Cerebellar cortex (tissue), 1 donor: Measurements from ENCODE around the gene ZNF200.
"Not testable (repeated sequence)": the region's sequence is repeated elsewhere in the genome, so short reads cannot be mapped to it uniquely, and the experiment has no call there.

Experiments used
- DNase-seq: peaks from one replicate; pipeline ENCODE4 v3.0.0-alpha.2; 2015; ENCODE audit warnings: low spot score

The ZNF200 gene

DNA sequence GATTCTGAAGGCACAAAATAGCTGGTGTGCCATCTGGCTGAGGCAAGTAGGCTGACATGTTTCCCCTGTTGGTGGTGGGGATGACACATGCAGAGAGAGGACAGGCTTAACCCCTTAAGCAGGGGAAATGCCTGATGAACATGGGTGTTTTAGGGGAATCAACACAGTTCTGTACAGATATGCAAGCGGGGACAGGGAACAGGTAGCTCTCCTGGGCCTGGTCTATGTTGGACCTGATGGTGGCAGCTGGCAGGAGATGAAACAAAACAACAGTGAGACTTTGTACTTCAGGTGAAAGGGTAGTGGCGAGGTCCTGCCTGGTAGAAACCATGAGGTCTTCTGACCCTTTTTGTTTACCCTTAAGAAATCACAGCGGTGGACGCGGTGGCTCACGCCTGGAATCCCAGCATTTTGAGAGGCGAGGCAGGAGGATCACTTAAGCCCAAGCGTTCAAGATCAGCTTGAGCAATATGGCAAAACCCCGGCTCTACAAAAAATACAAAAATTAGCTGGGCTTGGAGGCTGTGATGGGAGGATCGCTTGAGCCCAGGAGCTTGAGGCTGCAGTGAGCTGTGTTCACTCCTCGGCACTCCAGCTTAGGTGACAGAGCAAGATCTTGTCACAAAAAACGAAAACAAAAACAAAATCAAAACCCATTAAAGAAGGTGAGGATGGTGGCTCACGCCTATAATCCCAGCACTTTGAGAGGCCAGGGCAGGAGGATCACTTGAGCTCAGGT is 36.5 kb downstream of the ZNF200 start:
- no peak for DNase-seq

DNA sequence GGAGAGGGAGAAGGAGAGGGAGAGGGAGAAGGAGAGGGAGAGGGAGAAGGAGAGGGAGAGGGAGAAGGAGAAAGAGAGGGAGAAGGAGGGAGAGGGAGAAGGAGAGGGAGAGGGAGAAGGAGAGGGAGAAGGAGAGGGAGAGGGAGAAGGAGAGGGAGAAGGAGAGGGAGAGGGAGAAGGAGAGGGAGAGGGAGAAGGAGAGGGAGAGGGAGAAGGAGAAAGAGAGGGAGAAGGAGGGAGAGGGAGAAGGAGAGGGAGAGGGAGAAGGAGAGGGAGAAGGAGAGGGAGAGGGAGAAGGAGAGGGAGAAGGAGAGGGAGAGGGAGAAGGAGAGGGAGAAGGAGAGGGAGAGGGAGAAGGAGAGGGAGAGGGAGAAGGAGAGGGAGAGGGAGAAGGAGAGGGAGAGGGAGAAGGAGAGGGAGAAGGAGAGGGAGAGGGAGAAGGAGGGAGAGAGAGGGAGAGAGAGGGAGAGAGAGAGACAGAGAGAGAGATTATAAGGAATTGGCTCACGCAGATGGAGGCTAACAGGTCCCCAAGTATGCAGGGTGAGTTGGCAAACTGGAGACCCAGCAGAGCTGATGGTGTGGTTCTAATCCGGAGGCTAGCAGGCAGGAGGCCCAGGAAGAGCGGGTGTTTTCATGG is 37.1 kb downstream of the ZNF200 start:
- not testable (repeated sequence) for DNase-seq

DNA sequence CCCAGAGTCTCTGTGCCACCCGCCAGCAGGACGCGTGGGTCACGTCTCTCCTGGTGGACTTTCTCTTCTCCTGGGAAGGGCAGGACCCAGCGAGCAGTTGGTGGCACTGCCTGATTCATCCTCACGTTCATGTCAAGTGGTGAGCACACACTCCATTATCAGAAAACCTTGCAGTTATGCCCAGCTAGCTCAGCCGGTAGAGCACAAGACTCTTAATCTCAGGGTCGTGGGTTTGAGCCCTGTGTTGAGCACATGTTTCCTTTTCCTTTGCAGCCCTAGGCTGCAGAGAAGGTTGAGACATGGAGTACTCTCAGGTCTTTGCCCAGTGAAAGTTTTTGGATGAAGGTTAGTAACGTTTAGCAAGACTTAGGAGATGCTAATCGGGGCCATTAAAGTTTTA is 39.0 kb downstream of the ZNF200 start:
- no peak for DNase-seq

DNA sequence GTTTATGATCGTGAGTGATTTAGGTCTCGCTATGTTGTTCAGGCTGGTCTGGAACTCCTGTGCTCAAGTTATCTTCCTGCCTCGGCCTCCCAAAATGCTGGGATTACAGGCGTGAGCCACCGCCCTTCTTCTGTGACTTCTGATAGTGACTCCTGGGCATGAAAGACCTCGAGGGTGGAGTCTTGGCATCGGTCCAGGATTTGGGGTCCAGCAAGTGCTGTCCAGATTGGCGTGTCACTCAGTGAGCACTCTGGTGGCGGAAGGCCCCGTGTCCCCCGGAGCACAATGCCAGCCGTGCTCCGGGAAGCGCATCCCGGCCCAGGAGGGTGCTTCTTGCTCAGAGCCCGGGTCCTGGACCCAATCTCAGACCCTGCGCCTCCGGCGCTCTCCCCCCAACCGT is 40.2 kb downstream of the ZNF200 start:
- no peak for DNase-seq

DNA sequence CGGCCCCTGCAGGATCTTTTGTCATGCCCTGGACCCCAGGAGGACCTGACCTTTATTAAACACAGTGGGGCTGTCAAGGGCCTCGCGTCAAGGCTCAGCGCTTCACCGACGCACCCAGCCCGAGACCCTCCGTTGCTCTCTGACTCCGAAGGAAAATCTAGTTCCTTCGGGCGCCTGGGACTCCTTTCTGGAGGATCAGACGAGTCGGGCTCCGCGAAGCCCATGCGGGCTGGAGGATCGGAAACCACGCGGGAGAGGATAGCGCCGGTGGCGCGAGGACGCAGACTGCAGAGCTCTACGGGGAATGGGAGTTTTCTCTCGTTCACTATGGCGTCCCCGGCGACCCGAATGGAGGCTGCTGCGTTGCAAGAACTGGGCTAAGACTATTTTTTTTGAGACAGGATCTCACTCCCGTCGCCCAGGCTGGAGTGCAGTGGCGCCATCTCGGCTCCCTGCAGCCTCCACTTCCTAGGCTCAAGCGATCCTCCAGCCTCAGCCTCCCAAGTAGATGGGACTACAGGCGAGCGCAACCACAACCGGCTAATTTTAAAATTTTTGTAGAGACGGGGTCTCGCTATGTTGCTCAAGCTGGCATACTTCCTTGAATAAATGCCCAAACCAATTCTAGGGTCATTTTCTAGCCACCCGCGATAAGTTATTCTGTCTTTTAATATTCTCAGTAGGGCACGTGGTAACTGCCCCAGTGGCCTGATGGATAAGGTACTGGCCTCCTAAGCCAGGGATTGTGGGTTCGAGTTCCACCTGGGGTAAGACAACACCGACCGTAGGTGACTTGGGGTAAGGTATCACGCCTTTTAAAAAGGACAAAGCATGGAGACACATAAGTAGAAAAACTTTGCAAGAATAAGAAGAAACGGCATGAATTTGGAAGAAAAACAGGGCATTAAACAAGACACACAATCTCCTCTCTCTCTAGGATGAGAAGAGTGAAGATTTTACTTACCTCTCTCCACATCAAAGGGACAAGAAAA is 41.4 kb downstream of the ZNF200 start:
- DNase-seq, result no peak

DNA sequence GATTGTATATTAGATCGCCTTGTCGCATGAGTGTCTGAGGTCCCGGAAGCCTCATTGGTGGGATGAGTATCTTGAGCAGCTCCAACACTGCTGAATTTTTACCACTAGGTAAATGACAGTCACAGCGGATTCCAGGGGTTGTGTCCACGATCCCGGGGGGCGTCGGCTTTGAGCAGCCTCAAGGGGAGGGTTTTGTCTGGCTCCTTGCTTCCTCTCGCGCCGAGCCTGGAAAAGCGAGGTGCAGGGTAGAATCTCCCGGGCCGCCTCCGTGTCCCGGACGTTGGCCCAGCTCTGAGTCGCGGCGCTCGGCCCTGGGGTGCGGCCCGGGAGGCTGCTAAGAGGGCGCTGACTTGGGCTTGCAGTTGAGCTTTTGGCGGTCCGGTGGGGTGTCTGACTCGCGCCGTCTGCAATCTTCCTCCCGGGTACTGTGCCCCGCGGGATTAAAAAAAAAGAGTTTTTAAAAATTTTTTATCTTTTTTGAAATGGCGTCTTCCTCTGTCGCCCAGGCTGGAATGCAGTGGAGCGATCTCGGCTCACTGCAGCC is 42.4 kb downstream of the ZNF200 start:
- no peak for DNase-seq

DNA sequence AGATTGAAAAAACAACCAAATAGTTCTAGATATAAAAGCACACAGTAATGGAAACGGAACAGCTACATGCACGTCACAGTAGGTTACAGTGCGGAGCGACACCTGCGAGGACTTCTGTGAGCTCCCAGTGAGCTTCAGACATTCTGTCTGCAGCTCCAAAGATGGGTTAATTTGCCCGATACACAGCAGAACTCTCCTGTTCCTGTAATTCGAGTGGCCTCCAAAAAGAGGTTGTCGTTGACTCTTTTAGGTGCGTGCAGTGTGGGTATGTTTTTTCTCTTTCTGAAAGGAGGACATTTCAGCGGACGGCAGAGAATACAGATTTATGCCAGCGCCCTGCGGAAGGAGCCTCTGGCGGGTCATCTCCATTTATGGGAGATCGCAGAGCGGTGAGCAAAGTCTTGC is 44.0 kb downstream of the ZNF200 start:
- no peak for DNase-seq

DNA sequence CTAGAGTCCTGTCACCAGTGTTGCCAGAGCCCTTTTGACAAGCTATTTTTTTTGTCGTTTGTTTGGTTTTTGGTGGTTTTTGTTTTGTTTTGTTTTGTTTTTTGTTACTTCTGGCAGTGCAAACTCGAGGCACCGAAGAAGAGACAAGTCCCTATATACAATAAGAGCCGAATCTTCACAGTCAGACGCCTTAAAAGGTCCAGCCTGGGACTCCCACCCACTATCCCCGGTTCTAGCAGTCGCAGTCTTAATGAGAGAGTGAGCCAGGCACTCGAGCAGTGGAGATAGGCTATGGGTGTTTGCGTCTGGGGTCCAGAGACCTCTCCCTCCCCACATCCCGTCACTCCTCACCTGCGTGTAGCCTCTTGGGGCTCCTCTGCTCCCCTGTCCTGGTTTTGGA is 45.1 kb downstream of the ZNF200 start:
- no peak for DNase-seq

DNA sequence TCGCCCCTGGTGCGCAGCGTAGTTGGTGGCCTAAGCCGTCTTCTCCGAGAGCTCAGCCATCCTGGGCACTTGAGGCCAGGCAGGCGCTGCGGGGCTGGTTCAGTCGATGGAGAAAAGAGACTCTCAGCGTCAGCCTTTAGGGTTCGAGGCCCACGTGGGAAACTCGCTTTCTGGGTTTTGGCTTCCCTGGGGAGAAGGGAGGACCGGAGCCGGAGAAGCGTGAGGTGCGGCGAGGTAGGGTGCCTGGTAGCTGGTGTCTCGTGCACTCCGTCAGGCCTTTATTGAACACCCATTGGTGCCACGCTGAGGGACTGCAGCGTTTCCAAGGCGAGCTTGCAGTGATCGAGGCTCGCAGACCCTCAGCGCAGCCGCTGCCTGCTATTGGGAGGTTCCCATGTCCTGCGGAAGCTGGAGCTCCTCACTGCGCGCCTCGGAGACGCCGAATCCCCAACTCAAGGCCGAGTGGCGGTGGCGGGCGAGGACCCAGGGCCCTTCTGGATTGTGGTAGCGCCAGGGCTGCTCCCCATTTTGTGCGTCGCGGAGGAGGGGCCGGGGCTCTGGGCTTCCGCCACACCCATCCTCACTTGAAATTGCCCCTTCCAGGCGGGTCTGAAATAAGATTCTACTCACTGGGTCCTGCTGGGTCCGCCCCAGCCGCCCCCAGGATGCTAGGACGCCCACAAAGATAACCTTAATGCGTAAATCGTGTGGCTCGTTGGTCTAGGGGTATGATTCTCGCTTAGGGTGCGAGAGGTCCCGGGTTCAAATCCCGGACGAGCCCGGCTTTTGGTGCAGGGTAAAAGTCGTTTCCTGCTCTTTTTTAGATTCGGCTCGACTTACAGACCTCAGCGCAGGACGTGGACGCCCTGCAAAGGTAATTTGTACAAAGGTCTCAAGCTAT is 45.8 kb downstream of the ZNF200 start:
- DNase-seq, result peak; percentile 73

DNA sequence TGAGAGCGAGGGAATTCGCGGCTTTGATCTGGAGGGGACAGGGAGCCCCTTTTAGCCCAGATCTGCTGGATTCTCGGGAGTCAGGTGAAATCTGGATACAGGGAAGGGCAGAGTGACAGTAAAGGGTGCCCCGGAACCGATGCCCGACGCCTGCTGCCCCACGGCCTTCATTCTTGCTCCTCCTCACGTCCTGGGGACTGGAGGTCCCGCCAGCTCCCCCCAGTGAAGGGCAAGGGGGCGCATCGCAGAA is 46.4 kb downstream of the ZNF200 start:
- DNase-seq, result no peak

DNA sequence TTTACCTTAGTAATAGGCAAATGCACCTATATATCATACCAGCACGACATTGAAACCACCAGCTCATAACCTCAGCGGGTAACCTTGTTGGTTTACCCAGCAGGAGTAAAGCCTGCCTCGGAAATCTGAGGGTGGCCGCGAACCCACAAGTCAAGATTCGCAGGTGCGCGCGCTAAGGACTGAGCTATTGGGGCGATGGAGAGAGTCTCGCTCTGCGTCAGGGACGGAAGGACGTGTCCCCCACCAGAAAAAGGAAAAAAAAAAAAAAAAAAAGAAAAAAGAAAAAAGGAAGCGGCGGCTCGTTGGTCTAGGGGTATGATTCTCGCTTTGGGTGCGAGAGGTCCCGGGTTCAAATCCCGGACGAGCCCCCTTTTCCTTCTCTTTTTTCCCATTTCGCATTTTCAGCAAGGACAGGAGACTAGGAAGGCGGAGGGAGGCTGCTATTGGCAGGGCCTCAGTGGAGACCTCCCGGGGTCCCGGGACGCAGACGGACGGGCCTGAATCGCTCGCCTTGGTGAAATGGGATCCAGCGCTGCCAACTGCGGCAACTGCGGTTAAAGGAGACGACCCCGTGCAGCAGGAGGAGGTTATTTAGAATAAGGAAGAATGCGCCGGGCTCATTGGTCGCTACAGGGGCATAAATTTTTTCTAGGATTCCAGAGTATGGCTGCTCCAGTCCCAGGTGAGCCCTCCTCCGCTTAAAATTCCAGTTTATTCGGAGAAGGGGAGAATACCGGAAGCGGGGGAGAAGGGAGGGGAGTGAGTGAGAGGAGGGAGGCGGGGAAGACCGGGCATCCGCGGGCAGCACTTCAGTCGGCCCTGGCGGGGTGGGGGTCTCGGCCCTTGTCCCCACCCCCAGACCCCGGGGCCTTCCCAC is 46.9 kb downstream of the ZNF200 start, which contains the start of gene OR1F1:
TSS of gene OR1F1 (plus strand) at position 407 of the 877 bp plus-strand sequence.
- DNase-seq, result peak; percentile 79

DNA sequence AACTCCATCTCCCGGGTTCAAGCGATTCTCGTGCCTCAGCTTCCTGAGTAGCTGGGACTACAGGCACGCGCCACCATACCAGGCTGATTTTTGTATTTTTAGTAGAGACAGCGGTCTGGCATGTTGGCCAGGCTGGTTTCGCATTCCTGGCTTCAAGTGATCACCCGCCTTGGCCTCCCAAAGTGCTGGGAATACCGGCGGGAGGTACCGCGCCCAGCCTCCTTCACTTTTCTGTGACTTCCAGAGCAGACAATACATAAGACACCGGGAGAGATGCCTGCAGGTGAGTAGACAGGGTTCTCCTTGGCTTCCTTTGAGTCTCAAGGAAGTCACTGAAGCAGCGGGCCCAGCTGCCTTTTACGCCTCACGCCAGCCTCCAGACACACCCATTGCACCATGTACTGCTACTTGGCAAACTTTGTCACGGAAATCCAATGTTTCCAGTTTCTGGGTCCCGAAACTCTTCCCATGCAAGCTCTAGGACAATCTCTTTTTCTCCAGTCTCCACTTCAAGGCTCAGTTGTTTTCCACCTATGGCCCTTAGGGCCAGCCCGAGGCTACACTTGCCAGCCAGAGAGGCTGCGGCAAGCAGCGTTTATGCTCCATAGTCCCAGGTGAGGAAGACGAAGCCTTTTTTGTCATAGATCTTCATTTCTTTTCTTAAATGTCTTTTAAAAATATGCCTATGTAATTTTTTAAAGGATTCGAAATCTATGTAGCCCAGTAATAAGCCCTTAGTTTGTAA is 47.8 kb downstream of the ZNF200 start:
- DNase-seq, result no peak

DNA sequence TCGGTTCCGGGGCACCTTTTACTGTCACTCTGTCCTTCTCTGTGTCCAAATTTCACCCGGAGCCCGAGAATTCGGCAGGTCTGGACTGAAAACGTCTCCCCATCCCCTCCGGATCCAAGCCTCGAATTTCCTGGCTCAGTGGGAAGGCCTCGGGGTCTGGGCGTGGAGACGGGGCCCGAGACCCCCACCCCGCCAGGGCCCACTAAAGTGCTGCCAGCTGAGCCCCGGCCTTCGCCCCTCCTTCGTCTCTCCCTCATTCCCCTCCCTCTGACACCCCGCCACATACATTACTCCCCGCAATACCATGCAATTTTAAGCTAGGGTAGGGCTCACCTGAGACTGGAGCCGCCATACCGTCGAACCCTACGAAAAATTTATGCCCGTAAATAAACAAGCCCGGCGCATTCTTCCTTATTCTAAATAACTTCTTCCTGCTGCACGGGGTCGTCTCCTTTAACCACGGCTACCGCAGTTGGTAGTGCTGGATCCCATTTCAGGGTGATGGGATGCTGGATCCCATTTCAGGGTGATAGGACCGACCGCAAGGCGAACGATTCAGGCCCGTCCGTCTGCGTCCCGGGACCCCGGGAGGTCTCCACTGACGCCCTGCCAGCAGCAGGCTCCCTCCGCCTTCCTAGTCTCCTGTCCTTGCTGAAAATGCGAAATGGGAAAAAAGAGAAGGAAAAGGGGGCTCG is 51.4 kb downstream of the ZNF200 start:
- no peak for DNase-seq

DNA sequence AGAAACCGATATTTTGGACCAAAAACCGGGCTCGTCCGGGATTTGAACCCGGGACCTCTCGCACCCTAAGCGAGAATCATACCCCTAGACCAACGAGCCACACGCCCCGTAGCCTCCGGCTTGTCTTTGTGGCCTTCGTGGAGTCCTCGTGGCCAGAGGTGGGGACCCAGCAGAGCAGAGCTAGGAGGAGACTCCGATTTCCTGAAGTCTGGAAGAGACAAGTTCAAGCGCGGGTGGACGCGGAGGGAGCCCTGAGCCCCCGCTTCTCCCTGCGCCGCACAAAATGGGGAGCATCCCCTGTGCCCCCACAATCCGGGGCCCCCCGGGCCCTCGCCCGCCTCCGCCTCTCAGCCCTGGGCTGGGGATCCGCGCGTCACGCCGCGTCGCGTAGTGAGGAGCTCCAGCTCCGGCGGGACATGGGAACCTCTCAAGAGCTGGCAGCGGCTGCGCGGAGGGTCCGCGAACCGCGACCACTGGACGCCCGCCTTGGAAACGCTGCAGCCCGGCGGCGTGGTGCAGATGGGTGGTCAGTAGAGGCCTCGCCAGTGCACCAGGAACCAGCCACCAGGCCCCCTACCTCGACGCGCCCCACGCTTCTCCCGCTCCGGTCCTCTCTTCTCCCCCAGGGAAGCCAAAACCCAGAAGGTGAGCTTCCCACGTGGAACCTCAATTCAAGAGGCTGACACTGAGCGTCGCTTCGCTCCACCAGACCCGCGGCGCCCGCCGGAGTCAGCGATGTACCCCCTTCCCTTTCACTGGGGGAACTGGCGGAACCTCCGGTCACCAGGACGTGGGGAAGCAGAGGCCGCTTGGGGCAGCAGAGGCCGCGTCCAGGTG is 52.1 kb downstream of the ZNF200 start:
- DNase-seq, result peak; percentile 69

DNA sequence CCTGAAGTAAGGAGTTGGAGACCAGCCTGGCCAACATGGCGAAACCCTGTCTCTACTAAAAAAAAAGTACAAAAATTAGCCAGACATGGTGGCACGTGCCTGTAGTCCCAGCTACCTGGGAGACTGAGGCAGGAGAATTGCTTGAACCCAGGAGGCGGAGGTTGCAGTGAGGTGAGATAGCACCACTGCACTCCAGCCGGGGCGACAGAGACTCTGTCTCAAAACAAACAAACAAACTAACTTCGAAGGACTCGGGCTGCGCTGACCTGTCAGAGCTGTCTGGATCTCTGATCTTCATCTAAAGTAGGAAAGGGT is 52.7 kb downstream of the ZNF200 start:
- DNase-seq, result not testable (repeated sequence)

DNA sequence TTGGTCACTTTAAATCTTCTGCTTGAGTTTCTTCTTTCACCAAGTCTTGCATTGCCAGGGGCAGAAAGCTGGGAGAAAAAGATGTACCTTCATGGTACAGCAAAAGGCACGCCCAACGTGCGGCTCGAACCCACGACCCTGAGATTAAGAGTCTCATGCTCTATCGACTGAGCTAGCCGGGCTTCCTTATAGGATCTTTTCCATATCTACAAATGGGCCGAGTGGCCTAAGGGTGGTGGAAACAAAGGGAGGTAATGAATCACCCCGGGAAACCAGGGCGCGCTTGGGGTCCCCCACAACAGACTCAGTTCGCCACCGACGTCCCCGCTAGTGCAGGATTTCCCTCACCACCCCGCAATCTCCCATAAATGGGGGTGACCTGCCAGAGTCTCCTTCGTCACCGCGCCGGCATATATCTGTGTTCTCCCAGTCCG is 54.5 kb downstream of the ZNF200 start:
- no peak for DNase-seq

DNA sequence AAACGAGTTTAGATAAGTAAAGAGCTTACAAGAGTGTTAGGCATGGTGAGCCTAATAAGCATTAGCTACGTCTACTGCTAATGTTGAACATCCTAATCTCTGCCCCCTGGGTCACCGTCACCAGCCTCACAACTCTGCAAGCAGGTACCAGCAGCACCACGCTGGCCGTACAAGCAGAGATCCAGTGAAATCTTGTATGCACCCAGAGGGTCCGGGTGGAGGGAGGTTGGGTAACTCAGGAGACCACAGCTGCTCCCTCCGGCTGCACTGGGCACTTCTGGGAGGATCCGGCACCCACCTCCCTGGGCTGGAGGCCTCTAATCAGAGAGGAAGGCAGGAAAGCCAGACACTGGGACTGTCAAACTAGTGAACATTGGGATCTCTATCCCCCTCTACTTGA is 55.3 kb downstream of the ZNF200 start:
- DNase-seq, result no peak
